Left ventricle myocardium inferior (tissue), 1 donor: Measurements from ENCODE around the gene EREG. TPM values are rescaled to one million over a fixed set of nuclear protein-coding genes. Genes with fewer than 3 reads are reported as not detected.

Experiments used
- DNase-seq: peaks from one replicate; pipeline ENCODE4 v3.0.0-alpha.2; 2020
- H3K27ac ChIP-seq: fragments of 200-600 bp; replicated peaks from 2 replicates; pipeline ENCODE4 v1.8.0; 2021
- H3K27me3 ChIP-seq: fragments of 200-600 bp; 2 replicates; pipeline ENCODE4 v1.8.0; 2021; ENCODE audit warnings: low read depth
- H3K36me3 ChIP-seq: fragments of 200-600 bp; 2 replicates; pipeline ENCODE4 v1.8.0; 2021
- H3K4me1 ChIP-seq: fragments of 200-600 bp; 2 replicates; pipeline ENCODE4 v1.8.0; 2021
- H3K4me3 ChIP-seq: fragments of 200-600 bp; 2 replicates; pipeline ENCODE4 v1.8.0; 2021; ENCODE audit warnings: mild to moderate bottlenecking, moderate library complexity
- H3K9me3 ChIP-seq: fragments of 200-600 bp; replicated peaks from 2 replicates; pipeline ENCODE4 v1.8.0; 2021
- CTCF ChIP-seq: fragments of 200-600 bp; IDR thresholded peaks from 2 replicates; pipeline ENCODE4 v1.8.0; 2021; ENCODE audit warnings: antibody characterized with exemption, mild to moderate bottlenecking, borderline replicate concordance
- intact Hi-C: fragments of 100-400 bp; cut with micrococcal nuclease; formaldehyde crosslinking; loops from one replicate; pipeline ENCODE4 v1.11.0; 2022
- total RNA-seq: library from RNA; stranded (reverse); fragmentation: NEBNext Ultra II Directional; extraction: Animal tissue kit (Norgen Biotek cat#: 25700); gene quantifications from one replicate; pipeline ENCODE4 v1.2.1, GENCODE V29; 2021
- donor health status: DM: no; HTN: yes; CAD: no; lungs with severe emphysema.

EREG gene
- total RNA-seq, 1 donor from 2014 or later, result not detected

GRCh38 chr4:74424111-74424510, 59.2 kb downstream of the EREG start:
- Histone ChIP-seq H3K36me3 (no peaks in the 10 kb centered on the region), H3K27me3 (no peaks in the 10 kb centered on the region), H3K27ac (no peak overlapping the region), H3K9me3 (no peaks in the 10 kb centered on the region), H3K4me1 (peaks cover 17% of the 10 kb centered on the region), H3K4me3 (no peak overlapping the region)
- intact Hi-C loops, result no loop called here
- no peak for TF ChIP-seq CTCF
- no peak for DNase-seq

GRCh38 chr4:74426101-74426500, 61.2 kb downstream of the EREG start:
- intact Hi-C loops, result no loop called here

GRCh38 chr4:74428276-74428675, 63.3 kb downstream of the EREG start:
- Histone ChIP-seq H3K4me1 (peaks cover 25% of the 10 kb centered on the region), H3K27me3 (no peaks in the 10 kb centered on the region), H3K9me3 (no peaks in the 10 kb centered on the region), H3K4me3 (no peak overlapping the region), H3K27ac (no peak overlapping the region), H3K36me3 (no peaks in the 10 kb centered on the region)
- intact Hi-C loops, result no loop called here
- no peak for TF ChIP-seq CTCF
- no peak for DNase-seq

More at GRCh38 chr4:74426101-74426500, 61.2 kb downstream of the EREG start:
- Histone ChIP-seq H3K36me3 (no peaks in the 10 kb centered on the region), H3K27me3 (no peaks in the 10 kb centered on the region), H3K27ac (no peak overlapping the region), H3K9me3 (no peaks in the 10 kb centered on the region), H3K4me3 (no peak overlapping the region), H3K4me1 (peaks cover 25% of the 10 kb centered on the region)
- DNase-seq, result no peak
- TF ChIP-seq CTCF, result no peak

GRCh38 chr4:74431113-74431826, 66.3 kb downstream of the EREG start:
- no peaks in the 10 kb centered on the region for H3K27me3 ChIP-seq
- H3K4me1 ChIP-seq, result peaks cover 18% of the 10 kb centered on the region
- H3K27ac ChIP-seq, result peak overlapping the region; percentile 53
- DNase-seq, result no peak
- no peaks in the 10 kb centered on the region for H3K9me3 ChIP-seq
- intact Hi-C loops, result no loop called here
- H3K4me3 ChIP-seq, result no peak overlapping the region
- no peaks in the 10 kb centered on the region for H3K36me3 ChIP-seq
- no peak for TF ChIP-seq CTCF

- Histone ChIP-seq H3K4me1 (peaks cover 18% of the 10 kb centered on the region), H3K4me3 (no peak overlapping the region), H3K36me3 (no peaks in the 10 kb centered on the region), H3K27ac (no peak overlapping the region), H3K9me3 (no peaks in the 10 kb centered on the region), H3K27me3 (no peaks in the 10 kb centered on the region)
- intact Hi-C loops, result no loop called here
- no peak for DNase-seq
- no peak for TF ChIP-seq CTCF
Observed at GRCh38 chr4:74433043-74433442, 68.1 kb downstream of the EREG start.
